GM12892 (cell line): ENCODE results near the gene OAF.

Experiments used
- DNase-seq: peaks from one replicate; pipeline ENCODE4 v3.0.0; 2011; ENCODE audit not compliant: insufficient read length
- FAIRE-seq: peaks from 2 replicates; lab custom pipeline; 2011; peaks lifted over from hg19 to GRCh38; lab: Jason Lieb, UNC
- POLR2A ChIP-seq: IDR thresholded peaks from 2 replicates; pipeline ENCODE4 v1.6.1; 2011; ENCODE audit warnings: low read depth, low read length, control low read depth
- POLR2AphosphoS5 ChIP-seq: IDR thresholded peaks from 2 replicates; pipeline ENCODE4 v1.6.1; 2011; ENCODE audit warnings: low read depth, low read length, control low read depth
- TAF1 ChIP-seq: IDR thresholded peaks from 2 replicates; pipeline ENCODE4 v1.6.1; 2011; ENCODE audit warnings: low read depth, mild to moderate bottlenecking, control low read depth, low read length, borderline replicate concordance

OAF gene

GRCh38 chr11:120256779-120257178 is 45.9 kb downstream of the OAF start:
- DNase-seq (no peak), FAIRE-seq (no peak)
- TF ChIP-seq POLR2AphosphoS5, result no peak
- TF ChIP-seq POLR2A, result no peak
- no peak for TF ChIP-seq TAF1

- no peak for TF ChIP-seq TAF1
- TF ChIP-seq POLR2AphosphoS5, result no peak
- no peak for TF ChIP-seq POLR2A
- DNase-seq (no peak), FAIRE-seq (no peak)
Measured at GRCh38 chr11:120257346-120257745, 46.5 kb downstream of the OAF start.

- no peak for FAIRE-seq
- no peak for DNase-seq
- TF ChIP-seq TAF1, result no peak
- TF ChIP-seq POLR2A, result no peak
- TF ChIP-seq POLR2AphosphoS5, result no peak
Measured at GRCh38 chr11:120258661-120259060, 47.8 kb downstream of the OAF start.

- peak; percentile 46 for FAIRE-seq
- TF ChIP-seq TAF1, result no peak
- no peak for TF ChIP-seq POLR2AphosphoS5
- no peak for TF ChIP-seq POLR2A
- DNase-seq, result no peak
Measured at GRCh38 chr11:120259241-120259640, 48.4 kb downstream of the OAF start.

GRCh38 chr11:120259988-120260565 is 49.2 kb downstream of the OAF start:
- DNase-seq (no peak), FAIRE-seq (no peak)
- TF ChIP-seq TAF1 (no peak), POLR2AphosphoS5 (no peak), POLR2A (no peak)

GRCh38 chr11:120260616-120261015 is 49.8 kb downstream of the OAF start:
- FAIRE-seq (no peak), DNase-seq (no peak)
- TF ChIP-seq POLR2AphosphoS5 (no peak), POLR2A (no peak)

- no peak for FAIRE-seq
- no peak for DNase-seq
- TF ChIP-seq TAF1, result no peak
- TF ChIP-seq POLR2AphosphoS5, result no peak
- no peak for TF ChIP-seq POLR2A
Measured at GRCh38 chr11:120261321-120261720, 50.5 kb downstream of the OAF start.

GRCh38 chr11:120261931-120262330 is 51.1 kb downstream of the OAF start:
- TF ChIP-seq POLR2A, result no peak
- TF ChIP-seq POLR2AphosphoS5, result no peak
- no peak for TF ChIP-seq TAF1
- DNase-seq (no peak), FAIRE-seq (no peak)

- peak; percentile 58 for FAIRE-seq
- no peak for DNase-seq
- no peak for TF ChIP-seq TAF1
- TF ChIP-seq POLR2AphosphoS5, result no peak
- no peak for TF ChIP-seq POLR2A
Measured at GRCh38 chr11:120267319-120267718, 56.5 kb downstream of the OAF start.

GRCh38 chr11:120268686-120269085 is 57.9 kb downstream of the OAF start:
- FAIRE-seq (no peak), DNase-seq (no peak)
- TF ChIP-seq TAF1, result no peak

- no peak for TF ChIP-seq TAF1
- TF ChIP-seq POLR2A, result no peak
- no peak for TF ChIP-seq POLR2AphosphoS5
- FAIRE-seq (no peak), DNase-seq (no peak)
Measured at GRCh38 chr11:120270386-120270785, 59.6 kb downstream of the OAF start.

- no peak for FAIRE-seq
- TF ChIP-seq TAF1 (no peak), POLR2A (no peak), POLR2AphosphoS5 (no peak)
- DNase-seq, result no peak
Measured at GRCh38 chr11:120271672-120272071, 60.8 kb downstream of the OAF start.
